ENCODE results near the gene GJD3. TPM values are rescaled to one million over a fixed set of nuclear protein-coding genes. Genes with fewer than 3 reads are reported as not detected.

The GJD3 gene
- total and polyA plus RNA-seq, 9 of the 15 experiments (the other 6 are each of a cell fraction or from before 2014, with no cell fraction given) = 0.17 to 0.38 TPM; not detected in 7

DNA sequence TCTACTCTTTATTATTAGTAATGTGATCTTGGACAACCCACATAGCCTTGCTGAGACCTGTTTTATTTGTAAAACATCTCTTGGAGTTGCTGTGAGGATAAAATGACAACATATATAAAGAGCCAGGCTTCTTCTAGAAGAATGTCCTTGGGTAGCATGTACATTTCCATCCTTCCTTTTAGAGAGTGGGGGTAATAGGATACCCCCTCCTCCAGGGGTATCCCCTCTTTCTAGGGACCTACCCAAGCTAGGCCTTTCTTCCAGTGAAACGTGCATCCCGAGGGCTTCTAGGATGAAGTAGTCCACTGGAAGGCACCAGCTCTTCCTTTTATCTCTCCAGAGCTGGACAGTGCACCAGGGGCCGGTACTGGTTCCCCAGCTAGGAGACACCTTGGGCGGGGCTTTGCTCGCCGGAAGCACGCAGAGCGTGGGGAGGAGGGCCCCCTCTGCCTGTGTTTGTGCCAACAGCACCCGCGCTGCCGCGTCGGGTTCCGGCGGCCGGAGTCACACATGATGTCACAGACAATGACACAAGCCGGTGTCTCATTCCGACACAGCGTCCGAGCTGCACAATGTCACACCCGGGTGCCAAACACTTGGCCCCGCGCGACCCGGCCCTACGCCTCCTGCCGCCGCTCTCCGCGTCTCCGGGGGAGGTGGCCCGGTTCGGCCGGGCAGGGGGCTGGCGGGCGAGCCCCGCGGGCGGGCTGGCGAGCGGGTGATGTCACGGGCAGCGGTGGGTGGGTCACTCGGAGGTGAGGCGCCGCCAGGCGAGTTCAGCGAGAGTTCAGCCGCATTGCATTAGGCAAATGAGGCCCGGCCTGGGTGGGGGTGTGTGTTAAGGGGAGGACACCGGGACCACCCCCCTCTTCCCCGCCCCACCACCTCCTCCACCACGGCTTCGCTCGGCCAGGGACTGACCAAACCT, 23.4 kb downstream of the GJD3 start (continued):
- TF ChIP-seq ARID4B (CRISPR knock-in tag; IDR thresholded peaks at IDR 0.05) (0 out of 2 replicates have a peak, but pooled peaks have one; percentile 25), CEBPG (CRISPR knock-in tag; IDR thresholded peaks at IDR 0.05) (no peak), CEBPG (tag; conservative IDR thresholded peaks at IDR 0.05 in 1 of 2, IDR thresholded peaks at IDR 0.05 in 1 of 2) (0 out of 4 replicates have a peak, but pooled peaks of 1 of the 2 experiments have one; percentile 11), E2F8 (IDR thresholded peaks at IDR 0.05; ENCODE audit: low read depth, partially characterized antibody) (peak; percentile 57), VEZF1 (CRISPR knock-in tag; IDR thresholded peaks at IDR 0.05) (peak; percentile 79), TRIM24 (IDR thresholded peaks at IDR 0.05) (no peak), ZNF57 (CRISPR knock-in tag; IDR thresholded peaks at IDR 0.05) (no peak), MEIS2 (IDR thresholded peaks at IDR 0.05; ENCODE audit: partially characterized antibody) (peak; percentile 22), PHTF2 (CRISPR knock-in tag; IDR thresholded peaks at IDR 0.05) (no peak), SLC30A9 (CRISPR knock-in tag; IDR thresholded peaks at IDR 0.05) (no peak), HDAC1 (IDR thresholded peaks at IDR 0.05) (no peak; a peak in 1 of 4 replicates), ATF7 (IDR thresholded peaks at IDR 0.05) (peak; percentile 96)
- TF ChIP-seq, protein P1, sequence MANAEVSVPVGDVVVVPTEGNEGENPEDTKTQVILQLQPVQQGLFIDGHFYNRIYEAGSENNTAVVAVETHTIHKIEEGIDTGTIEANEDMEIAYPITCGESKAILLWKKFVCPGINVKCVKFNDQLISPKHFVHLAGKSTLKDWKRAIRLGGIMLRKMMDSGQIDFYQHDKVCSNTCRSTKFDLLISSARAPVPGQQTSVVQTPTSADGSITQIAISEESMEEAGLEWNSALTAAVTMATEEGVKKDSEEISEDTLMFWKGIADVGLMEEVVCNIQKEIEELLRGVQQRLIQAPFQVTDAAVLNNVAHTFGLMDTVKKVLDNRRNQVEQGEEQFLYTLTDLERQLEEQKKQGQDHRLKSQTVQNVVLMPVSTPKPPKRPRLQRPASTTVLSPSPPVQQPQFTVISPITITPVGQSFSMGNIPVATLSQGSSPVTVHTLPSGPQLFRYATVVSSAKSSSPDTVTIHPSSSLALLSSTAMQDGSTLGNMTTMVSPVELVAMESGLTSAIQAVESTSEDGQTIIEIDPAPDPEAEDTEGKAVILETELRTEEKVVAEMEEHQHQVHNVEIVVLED (CRISPR knock-in tag; IDR thresholded peaks at IDR 0.05) = 0 out of 2 replicates have a peak, but pooled peaks have one; percentile 60
- TF ChIP-seq, protein P2, sequence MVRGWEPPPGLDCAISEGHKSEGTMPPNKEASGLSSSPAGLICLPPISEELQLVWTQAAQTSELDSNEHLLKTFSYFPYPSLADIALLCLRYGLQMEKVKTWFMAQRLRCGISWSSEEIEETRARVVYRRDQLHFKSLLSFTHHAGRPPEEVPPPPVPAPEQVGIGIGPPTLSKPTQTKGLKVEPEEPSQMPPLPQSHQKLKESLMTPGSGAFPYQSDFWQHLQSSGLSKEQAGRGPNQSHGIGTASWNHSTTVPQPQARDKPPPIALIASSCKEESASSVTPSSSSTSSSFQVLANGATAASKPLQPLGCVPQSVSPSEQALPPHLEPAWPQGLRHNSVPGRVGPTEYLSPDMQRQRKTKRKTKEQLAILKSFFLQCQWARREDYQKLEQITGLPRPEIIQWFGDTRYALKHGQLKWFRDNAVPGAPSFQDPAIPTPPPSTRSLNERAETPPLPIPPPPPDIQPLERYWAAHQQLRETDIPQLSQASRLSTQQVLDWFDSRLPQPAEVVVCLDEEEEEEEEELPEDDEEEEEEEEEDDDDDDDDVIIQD (CRISPR knock-in tag; IDR thresholded peaks at IDR 0.05) = no peak

Data from K562 (cell line).